Upper lobe of right lung (tissue), 1 donor: ENCODE measurements around the gene TMEM9. TPM values are rescaled to one million over a fixed set of nuclear protein-coding genes. Genes with fewer than 3 reads are reported as not detected.

ENCODE experiments used
- ATAC-seq: fragments of 200-7000 bp; cut with Tn5 transposase; one replicate; pipeline ENCODE4 v1.9.1; 2020; ENCODE audit warnings: mild to moderate bottlenecking, moderate library complexity
- DNase-seq: peaks from one replicate; pipeline ENCODE4 v3.0.0-alpha.2; 2020
- H3K27ac ChIP-seq: fragments of 200-600 bp; one replicate; pipeline ENCODE4 v1.8.0; 2022
- H3K27me3 ChIP-seq: fragments of 200-600 bp; one replicate; pipeline ENCODE4 v1.8.0; 2022; ENCODE audit warnings: mild to moderate bottlenecking
- H3K36me3 ChIP-seq: fragments of 200-600 bp; one replicate; pipeline ENCODE4 v1.8.0; 2022
- H3K4me1 ChIP-seq: fragments of 200-600 bp; one replicate; pipeline ENCODE4 v1.8.0; 2022
- H3K4me3 ChIP-seq: fragments of 200-600 bp; one replicate; pipeline ENCODE4 v1.8.0; 2022; ENCODE audit warnings: mild to moderate bottlenecking
- H3K9me3 ChIP-seq: fragments of 200-600 bp; one replicate; pipeline ENCODE4 v1.8.0; 2022
- CTCF ChIP-seq: fragments of 200-600 bp; IDR thresholded peaks from one replicate; pipeline ENCODE4 v1.8.0; 2022; ENCODE audit warnings: antibody characterized with exemption
- intact Hi-C: fragments of 100-400 bp; cut with DNase I; formaldehyde crosslinking; loops from one replicate; pipeline ENCODE4 v1.11.0; 2022
- total RNA-seq: library from RNA; stranded (reverse); fragmentation: NEBNext Ultra II Directional; extraction: Animal tissue kit (Norgen Biotek cat#: 25700); gene quantifications from one replicate; pipeline ENCODE4 v1.2.1, GENCODE V29; 2021
- donor health status: DM: no; HTN: yes; CAD: no; lungs with severe emphysema.

The TMEM9 gene
- total RNA-seq, 1 donor from 2014 or later = 59.3 TPM

DNA sequence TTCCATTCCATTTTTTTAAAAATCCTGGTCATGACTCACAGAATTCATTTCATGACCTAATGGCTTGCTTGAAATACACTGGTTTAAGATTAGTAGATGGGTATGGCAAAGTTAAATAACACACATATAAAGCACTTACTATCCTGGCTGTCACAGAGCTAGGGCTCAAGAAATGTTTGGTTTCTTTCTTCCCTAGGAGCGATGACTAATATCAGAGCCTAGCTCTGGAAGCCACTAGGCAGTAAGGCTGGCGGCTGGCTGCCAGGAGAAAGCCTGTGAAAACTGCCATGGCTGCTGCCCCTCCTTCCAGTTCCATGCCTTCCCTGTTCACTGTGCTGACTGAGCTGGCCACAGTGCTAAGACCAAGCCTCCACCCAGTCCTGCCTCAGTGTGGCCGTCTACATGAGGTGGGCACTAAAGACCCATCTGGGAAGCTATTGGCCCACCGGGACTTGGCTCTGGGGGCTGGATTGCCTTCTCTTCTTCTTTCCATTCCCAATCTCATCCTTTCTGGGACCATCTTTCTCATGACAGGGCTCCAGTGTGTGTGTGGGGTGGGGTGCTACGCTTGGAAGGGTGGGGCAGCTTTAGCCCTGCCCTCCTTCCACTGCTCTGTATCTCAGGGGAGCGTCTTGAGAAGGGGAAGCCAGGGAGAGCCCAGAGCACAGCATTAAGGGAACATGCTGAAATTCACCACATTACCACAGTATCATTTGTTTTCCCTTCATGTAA lies 16.5 kb downstream of the TMEM9 start:
- Histone ChIP-seq H3K4me1 (no peaks in the 10 kb centered on the region), H3K27ac (no peak overlapping the region), H3K27me3 (no peaks in the 10 kb centered on the region), H3K9me3 (no peaks in the 10 kb centered on the region), H3K4me3 (no peak overlapping the region), H3K36me3 (peaks cover 40% of the 10 kb centered on the region)
- DNase-seq (no peak), ATAC-seq (no peak)
- intact Hi-C loops = no loop called here
- no peak for TF ChIP-seq CTCF

DNA sequence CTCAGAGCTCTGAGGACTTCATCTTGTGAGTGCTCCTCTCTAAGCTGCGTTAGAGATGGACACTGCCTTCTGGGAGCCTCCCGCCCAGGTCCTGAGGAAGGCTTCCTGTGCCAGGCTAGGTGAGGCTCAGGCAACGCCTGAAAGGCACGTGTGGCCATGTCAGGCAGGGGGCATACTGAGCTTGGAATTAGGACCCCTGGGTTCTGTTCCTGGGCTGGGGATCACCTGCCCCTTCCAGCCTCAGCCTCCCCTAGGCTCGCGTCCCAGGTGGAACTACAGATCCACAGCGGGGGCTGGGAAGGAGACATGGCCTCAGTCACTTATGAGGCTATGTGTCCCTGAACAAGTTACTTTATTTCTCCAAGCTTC lies 17.3 kb downstream of the TMEM9 start:
- intact Hi-C loops = no loop called here
- no peak overlapping the region for H3K4me3 ChIP-seq
- ATAC-seq = no peak

GRCh38 chr1:201136355-201137023 lies 17.8 kb downstream of the TMEM9 start:
- DNase-seq = no peak
- TF ChIP-seq CTCF = no peak
- Histone ChIP-seq H3K9me3 (no peaks in the 10 kb centered on the region), H3K27me3 (no peaks in the 10 kb centered on the region), H3K27ac (no peak overlapping the region), H3K4me3 (no peak overlapping the region), H3K36me3 (peaks cover 33% of the 10 kb centered on the region), H3K4me1 (no peaks in the 10 kb centered on the region)
- no peak for ATAC-seq
- intact Hi-C loops = no loop called here

More for the DNA sequence above, 17.3 kb downstream of the TMEM9 start:
- Histone ChIP-seq H3K27me3 (no peaks in the 10 kb centered on the region), H3K4me1 (no peaks in the 10 kb centered on the region), H3K27ac (no peak overlapping the region), H3K36me3 (peaks cover 33% of the 10 kb centered on the region), H3K9me3 (no peaks in the 10 kb centered on the region)
- DNase-seq = no peak
- TF ChIP-seq CTCF = no peak

DNA sequence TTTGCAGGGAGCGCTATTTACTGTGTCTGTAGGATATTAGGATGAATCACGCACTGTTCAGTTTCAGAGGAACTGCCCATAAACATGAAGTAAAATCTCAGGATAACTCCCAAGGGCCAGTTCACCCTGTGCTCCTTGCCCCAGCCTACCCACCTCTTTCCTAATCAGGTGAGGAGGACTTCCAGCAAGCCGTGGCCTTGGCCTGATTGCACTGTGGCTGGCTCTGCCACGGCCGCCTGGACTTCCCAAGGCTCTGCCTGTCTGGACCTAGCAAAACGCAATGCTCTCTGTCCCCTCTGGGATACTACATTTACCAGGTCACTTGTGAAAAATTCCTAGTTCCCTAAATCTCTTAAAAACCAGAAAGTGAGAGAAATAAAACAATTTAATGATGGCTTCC lies 19.9 kb downstream of the TMEM9 start:
- intact Hi-C loops = no loop called here
- Histone ChIP-seq H3K9me3 (no peaks in the 10 kb centered on the region), H3K27ac (no peak overlapping the region), H3K4me1 (no peaks in the 10 kb centered on the region), H3K36me3 (peaks cover 25% of the 10 kb centered on the region), H3K27me3 (no peaks in the 10 kb centered on the region), H3K4me3 (no peak overlapping the region)
- ATAC-seq (no peak), DNase-seq (no peak)
- TF ChIP-seq CTCF = no peak

GRCh38 chr1:201131398-201131797 lies 22.9 kb downstream of the TMEM9 start:
- H3K27ac ChIP-seq = no peak overlapping the region
- no peaks in the 10 kb centered on the region for H3K9me3 ChIP-seq
- peaks cover 16% of the 10 kb centered on the region for H3K36me3 ChIP-seq
- no peaks in the 10 kb centered on the region for H3K27me3 ChIP-seq
- intact Hi-C loops = no loop called here
- no peak for TF ChIP-seq CTCF
- no peaks in the 10 kb centered on the region for H3K4me1 ChIP-seq
- no peak overlapping the region for H3K4me3 ChIP-seq
- ATAC-seq (no peak), DNase-seq (no peak)
